Gastroesophageal sphincter (tissue), 4 donors: ENCODE data around the gene XRCC5. TPM values are rescaled to one million over a fixed set of nuclear protein-coding genes. Genes with fewer than 3 reads are reported as not detected.

Source experiments
- ATAC-seq: fragments of 150-250 bp; one replicate; pipeline ENCODE4 v1.9.1; 2016; ENCODE audit warnings: mild to moderate bottlenecking, moderate library complexity
- H3K27ac ChIP-seq, 4 donors: fragments of 200-600 bp; sonication (generic) in 3 of 4; 1 replicate in 3 of 4; 2 replicates in 1 of 4; pipeline ENCODE4 v1.5.1; 2016 to 2019
- H3K27me3 ChIP-seq: fragments of 200-600 bp; sonication (generic); one replicate; pipeline ENCODE4 v1.5.1; 2019
- H3K36me3 ChIP-seq, 2 donors: fragments of 200-600 bp; sonication (generic); one replicate each; pipeline ENCODE4 v1.5.1; 2019; ENCODE audit warnings: control low read depth in 1 of 2
- H3K4me1 ChIP-seq, 3 donors: fragments of 200-600 bp; sonication (generic); 1 replicate in 2 of 3; 2 replicates in 1 of 3; pipeline ENCODE4 v1.5.1; 2016 to 2019; ENCODE audit warnings: control low read depth in 2 of 3
- H3K4me3 ChIP-seq, 2 donors: fragments of 200-600 bp; sonication (generic); one replicate each; pipeline ENCODE4 v1.5.1; 2019; ENCODE audit warnings: mild to moderate bottlenecking in 1 of 2, moderate library complexity in 1 of 2
- H3K9me3 ChIP-seq, 3 donors: fragments of 200-600 bp; sonication (generic); one replicate each; pipeline ENCODE4 v1.5.1; 2017 to 2019; ENCODE audit warnings: control low read depth in 2 of 3
- EP300 ChIP-seq: sonication (generic); formaldehyde crosslinking; IDR thresholded peaks from one replicate; pipeline ENCODE4 v1.6.1; 2017; ENCODE audit warnings: antibody characterized with exemption, mild to moderate bottlenecking
- POLR2A ChIP-seq, 2 donors: fragments of 450-650 bp; IDR thresholded peaks; one replicate each; pipeline ENCODE4 v1.6.1; 2017; ENCODE audit warnings: antibody characterized with exemption in 2 of 2, mild to moderate bottlenecking in 2 of 2, moderate library complexity in 1 of 2
- POLR2AphosphoS5 ChIP-seq: sonication (generic); formaldehyde crosslinking; IDR thresholded peaks from one replicate; pipeline ENCODE4 v1.6.1; 2017; ENCODE audit warnings: antibody characterized with exemption
- WGBS, 2 donors: methylation state at CpG; one replicate each; pipeline ENCODE4 v1.1.5; 2018; ENCODE audit warnings: low coverage in 1 of 2; 5-methylcytosine and 5-hydroxymethylcytosine counted together
- total RNA-seq, 4 donors: library from RNA; depleted of rRNA; stranded (reverse); fragments of >200 nt; gene quantifications; one replicate each; pipeline ENCODE4 v1.1.0, GENCODE V29; 2016
- TF ChIP-seq, protein P1 (sequence below), 4 experiments: fragments of 200-600 bp in 2 of 4; fragments of 450-650 bp in 2 of 4; sonication (generic) in 1 of 4; IDR thresholded peaks; one replicate each; pipeline ENCODE4 v1.5.1; 2017 to 2019; ENCODE audit warnings: antibody characterized with exemption in 4 of 4, mild to moderate bottlenecking in 2 of 4, moderate library complexity in 2 of 4

XRCC5 gene
- total RNA-seq, 4 donors from 2014 or later, result 143 to 190 (median 187) TPM

DNA sequence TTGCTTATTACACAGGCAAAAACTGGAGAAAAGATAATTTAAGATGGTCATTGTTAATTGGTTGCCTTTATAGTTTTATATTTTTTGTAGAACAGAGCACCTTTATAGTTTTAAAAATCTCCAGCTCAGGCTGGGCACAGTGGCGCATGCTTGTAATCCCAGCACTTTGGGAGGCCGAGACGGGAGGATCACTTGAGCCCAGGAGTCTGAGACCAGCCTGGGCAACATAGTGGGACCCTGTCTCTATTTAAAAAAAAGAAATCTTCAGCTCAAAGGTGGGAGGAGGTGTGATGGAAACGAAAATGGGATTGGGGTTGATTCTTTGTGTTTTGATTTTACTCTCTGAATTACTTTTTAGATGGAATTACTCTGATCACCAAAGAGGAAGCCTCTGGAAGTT is 85.4 kb downstream of the XRCC5 start:
- WGBS, 2 donors, result 86 to 96% methylated on average over 4 of the region's 4 CpGs
- H3K9me3 ChIP-seq, result no peaks in the 10 kb centered on the region
- H3K4me1 ChIP-seq, result no peaks in the 10 kb centered on the region
- H3K36me3 ChIP-seq, result peaks cover 0 to 97% of the 10 kb centered on the region in 2 donors
- no peak overlapping the region for H3K4me3 ChIP-seq
- TF ChIP-seq POLR2AphosphoS5, result no peak
- TF ChIP-seq, protein P1, sequence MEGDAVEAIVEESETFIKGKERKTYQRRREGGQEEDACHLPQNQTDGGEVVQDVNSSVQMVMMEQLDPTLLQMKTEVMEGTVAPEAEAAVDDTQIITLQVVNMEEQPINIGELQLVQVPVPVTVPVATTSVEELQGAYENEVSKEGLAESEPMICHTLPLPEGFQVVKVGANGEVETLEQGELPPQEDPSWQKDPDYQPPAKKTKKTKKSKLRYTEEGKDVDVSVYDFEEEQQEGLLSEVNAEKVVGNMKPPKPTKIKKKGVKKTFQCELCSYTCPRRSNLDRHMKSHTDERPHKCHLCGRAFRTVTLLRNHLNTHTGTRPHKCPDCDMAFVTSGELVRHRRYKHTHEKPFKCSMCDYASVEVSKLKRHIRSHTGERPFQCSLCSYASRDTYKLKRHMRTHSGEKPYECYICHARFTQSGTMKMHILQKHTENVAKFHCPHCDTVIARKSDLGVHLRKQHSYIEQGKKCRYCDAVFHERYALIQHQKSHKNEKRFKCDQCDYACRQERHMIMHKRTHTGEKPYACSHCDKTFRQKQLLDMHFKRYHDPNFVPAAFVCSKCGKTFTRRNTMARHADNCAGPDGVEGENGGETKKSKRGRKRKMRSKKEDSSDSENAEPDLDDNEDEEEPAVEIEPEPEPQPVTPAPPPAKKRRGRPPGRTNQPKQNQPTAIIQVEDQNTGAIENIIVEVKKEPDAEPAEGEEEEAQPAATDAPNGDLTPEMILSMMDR (IDR thresholded peaks at IDR 0.05), result no peak
- no peak for TF ChIP-seq EP300
- no peak for TF ChIP-seq POLR2A (IDR thresholded peaks at IDR 0.05)
- ATAC-seq, result no peak
- no peaks in the 10 kb centered on the region for H3K27me3 ChIP-seq
- no peak overlapping the region for H3K27ac ChIP-seq

DNA sequence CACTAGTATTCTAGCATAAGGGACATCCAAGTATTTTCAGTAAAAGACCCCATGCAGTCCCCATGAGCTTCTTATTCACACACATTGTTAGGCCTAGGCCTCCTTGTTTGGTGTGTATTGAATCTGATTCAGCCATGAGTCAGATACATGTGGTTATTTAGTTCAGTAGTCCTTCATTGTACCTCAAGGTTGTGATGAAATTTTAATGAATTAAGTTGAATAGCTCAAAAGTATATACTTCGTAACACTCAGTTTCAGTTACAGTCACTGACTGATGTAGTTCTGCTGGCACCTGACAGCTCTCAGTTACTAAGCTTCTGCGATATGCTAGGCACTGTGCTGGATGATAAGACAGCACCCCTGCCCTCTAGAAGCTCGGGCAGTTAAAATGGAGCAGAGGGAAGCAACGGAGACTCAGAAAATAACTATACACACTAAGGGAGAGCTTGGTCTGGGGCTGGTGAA is 86.4 kb downstream of the XRCC5 start:
- TF ChIP-seq EP300 (no peak), POLR2AphosphoS5 (no peak), POLR2A (IDR thresholded peaks at IDR 0.05) (no peak)
- TF ChIP-seq, protein P1 (IDR thresholded peaks at IDR 0.05), result no peak
- Histone ChIP-seq H3K27me3 (no peaks in the 10 kb centered on the region), H3K4me3 (no peak overlapping the region), H3K27ac (no peak overlapping the region), H3K9me3 (no peaks in the 10 kb centered on the region), H3K4me1 (no peaks in the 10 kb centered on the region), H3K36me3 (peaks cover 0 to 100% of the 10 kb centered on the region in 2 donors)
- 80 to 81% methylated on average over 3 to 4 of the region's 4 CpGs for WGBS, 2 donors
- no peak for ATAC-seq

DNA sequence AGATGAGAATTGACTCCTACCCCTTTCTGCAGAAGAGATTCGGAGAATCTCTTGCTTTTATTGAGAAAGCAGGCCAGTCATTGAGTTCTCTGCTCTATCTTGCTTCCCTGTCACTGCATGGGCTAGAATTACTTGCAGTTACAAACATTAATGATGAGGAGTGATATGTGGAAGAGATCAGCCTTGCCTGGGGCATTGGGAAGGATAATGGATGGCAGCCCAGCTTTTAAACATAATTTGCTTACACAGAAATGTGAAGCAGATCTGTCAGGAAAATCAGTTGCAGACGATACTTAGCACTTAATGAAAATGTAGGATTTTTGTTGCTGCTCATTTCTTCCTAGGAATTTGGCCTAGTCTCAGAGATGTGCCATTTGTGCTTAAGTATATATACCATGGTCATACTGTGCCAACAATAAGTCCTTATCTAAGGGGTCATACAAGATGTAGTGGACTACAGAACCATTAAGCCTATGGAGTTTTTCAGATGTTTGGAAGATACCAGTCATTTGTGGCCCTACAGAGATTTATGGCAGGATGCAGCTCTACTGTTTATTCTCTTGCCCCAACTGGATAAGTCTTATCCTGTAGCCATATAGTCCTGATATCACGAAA is 92.7 kb downstream of the XRCC5 start:
- Histone ChIP-seq H3K9me3 (no peaks in the 10 kb centered on the region), H3K36me3 (peaks cover 18 to 100% of the 10 kb centered on the region in 2 donors), H3K4me3 (no peak overlapping the region), H3K27ac (no peak overlapping the region), H3K4me1 (no peaks in the 10 kb centered on the region), H3K27me3 (no peaks in the 10 kb centered on the region)
- TF ChIP-seq POLR2A (IDR thresholded peaks at IDR 0.05) (no peak), EP300 (no peak), POLR2AphosphoS5 (no peak)
- TF ChIP-seq, protein P1 (IDR thresholded peaks at IDR 0.05), result no peak
- WGBS, 2 donors, result 79 to 100% methylated on average over 2 to 3 of the region's 3 CpGs
- ATAC-seq, result no peak

DNA sequence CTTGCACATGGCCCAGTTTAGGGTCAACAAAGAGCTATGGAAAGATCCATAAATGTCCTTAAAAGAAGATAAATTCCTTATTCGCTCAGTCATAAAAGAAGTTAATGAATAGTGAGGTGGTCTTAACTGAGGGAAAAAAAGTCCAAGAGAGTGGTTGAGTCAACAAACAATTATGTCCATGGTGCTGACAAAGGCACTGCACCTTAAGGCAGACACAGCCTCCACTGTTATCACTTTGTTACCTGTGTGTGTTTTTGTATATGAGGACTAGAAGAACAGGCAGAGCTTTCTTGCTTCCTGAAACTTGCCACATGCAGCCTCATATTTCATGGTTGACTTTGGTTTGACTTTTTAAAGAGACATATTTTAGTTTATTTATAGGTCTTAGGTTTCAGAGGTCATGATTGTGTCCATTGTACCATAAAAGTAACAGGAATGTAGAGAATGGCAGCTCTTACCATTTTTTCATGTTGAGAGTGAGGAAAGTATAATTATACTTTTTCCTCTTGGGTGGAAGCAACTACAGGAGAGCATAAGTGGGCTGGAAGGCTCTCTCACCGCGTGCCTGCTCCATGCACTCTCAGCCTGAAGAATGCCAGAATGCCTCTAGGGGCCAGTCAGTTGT is 93.6 kb downstream of the XRCC5 start:
- peaks cover 18 to 100% of the 10 kb centered on the region in 2 donors for H3K36me3 ChIP-seq
- H3K27ac ChIP-seq, result no peak overlapping the region
- no peaks in the 10 kb centered on the region for H3K4me1 ChIP-seq
- H3K4me3 ChIP-seq, result no peak overlapping the region
- ATAC-seq, result no peak
- TF ChIP-seq, protein P1 (IDR thresholded peaks at IDR 0.05), result no peak
- TF ChIP-seq EP300 (no peak), POLR2A (IDR thresholded peaks at IDR 0.05) (no peak), POLR2AphosphoS5 (no peak)
- H3K9me3 ChIP-seq, result no peaks in the 10 kb centered on the region
- H3K27me3 ChIP-seq, result no peaks in the 10 kb centered on the region
- 89 to 100% methylated on average over 3 of the region's 3 CpGs for WGBS, 2 donors

DNA sequence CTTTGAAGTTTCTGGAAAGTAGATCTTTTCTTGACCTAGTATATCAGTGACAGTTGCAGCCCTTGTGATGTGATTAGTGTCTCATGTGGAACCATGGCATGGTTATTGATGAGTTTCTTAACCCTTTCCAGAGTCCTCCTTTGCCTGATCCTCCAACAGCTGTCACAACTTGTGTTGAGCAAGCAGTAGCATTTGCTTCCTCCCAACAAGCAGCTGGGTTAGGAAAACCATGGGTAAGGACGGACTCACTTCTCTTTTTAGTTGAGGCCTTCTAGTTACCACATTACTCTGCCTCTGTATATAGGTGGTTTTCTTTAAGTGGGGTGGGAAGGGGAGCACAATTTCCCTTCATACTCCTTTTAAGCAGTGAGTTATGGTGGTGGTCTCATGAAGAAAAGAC is 96.3 kb downstream of the XRCC5 start:
- no peaks in the 10 kb centered on the region for H3K9me3 ChIP-seq
- H3K4me1 ChIP-seq, result no peaks in the 10 kb centered on the region
- no peak for ATAC-seq
- no CpG with 5 or more reads among the region's 1 CpG for WGBS, 2 donors
- no peak overlapping the region for H3K4me3 ChIP-seq
- TF ChIP-seq POLR2A (IDR thresholded peaks at IDR 0.05) (no peak), EP300 (no peak), POLR2AphosphoS5 (no peak)
- TF ChIP-seq, protein P1 (IDR thresholded peaks at IDR 0.05), result no peak
- H3K27ac ChIP-seq, result no peak overlapping the region
- no peaks in the 10 kb centered on the region for H3K27me3 ChIP-seq
- H3K36me3 ChIP-seq, result peaks cover 18 to 89% of the 10 kb centered on the region in 2 donors
